GM21576 (cell line): ENCODE data around the gene CEP83.

Source experiments
- ATAC-seq: cut with Tn5 transposase; IDR thresholded peaks from one replicate; pipeline ENCODE4 v1.9.1; 2021; ENCODE audit warnings: mild to moderate bottlenecking, moderate library complexity; ENCODE audit not compliant: unreplicated experiment

Gene CEP83

DNA sequence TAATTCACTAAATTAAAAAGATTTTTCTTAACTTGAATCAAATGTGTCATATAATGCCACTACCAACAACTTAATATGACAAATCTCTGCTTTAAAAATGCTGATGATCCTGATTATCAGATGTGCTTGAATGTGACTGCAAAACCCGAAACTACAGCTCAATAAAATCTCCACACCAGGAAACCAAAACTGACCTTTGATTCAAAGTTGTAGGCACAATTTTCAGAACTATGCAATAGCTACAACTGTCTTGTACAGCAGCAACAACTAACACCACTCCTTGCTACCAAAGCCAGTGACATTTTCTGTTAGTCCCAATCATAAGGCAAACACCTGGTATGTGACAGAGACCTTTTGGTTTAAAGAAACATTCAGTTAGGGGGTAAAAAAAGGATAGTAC is 147.3 kb downstream of the CEP83 start:
- no peak for ATAC-seq

GRCh38 chr12:94309373-94309772 is 150.3 kb downstream of the CEP83 start:
- peak; percentile 73 for ATAC-seq

DNA sequence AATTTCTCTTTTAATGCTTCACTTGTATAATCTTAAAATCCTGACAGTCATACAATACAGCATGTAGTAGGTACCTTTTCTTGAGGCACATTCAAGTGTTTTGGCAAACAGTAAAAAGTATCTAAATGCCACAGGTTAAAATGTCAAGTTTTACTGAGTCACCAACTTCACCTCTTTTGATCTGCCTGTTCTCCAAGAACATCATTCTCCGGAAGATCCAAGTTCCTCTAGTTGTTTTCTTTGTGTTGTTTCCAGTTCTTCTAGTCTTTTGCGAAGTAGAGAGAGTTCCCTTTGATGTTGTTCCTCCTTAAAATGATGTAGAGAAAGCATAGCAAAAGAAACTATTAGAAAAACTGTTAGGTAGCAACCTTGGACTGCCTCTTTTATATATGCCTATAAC is 151.1 kb downstream of the CEP83 start:
- no peak for ATAC-seq

- ATAC-seq = peak; percentile 47
These were observed 154.3 kb downstream of the CEP83 start for GRCh38 chr12:94305130-94305957.

GRCh38 chr12:94304566-94305061 is 155.1 kb downstream of the CEP83 start:
- ATAC-seq = no peak

DNA sequence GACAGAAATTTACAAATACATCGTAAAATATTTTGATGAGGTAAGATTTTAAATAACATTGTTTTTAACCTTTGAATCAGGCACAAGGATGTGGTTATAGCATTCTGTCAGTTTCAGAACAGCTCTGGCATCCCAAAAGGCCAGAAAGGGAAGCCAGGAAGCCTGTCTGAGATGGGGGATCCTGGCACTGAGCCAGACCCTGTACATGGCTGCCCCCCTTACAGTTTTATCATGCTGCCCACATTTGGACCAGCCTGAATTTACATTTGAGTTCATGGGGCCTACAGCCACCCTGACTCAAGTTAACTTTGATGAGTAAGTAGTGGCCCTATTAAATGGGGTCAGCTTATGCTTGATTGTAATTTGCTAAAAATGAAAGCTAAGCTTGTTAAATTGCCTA is 155.7 kb downstream of the CEP83 start:
- ATAC-seq = no peak

GRCh38 chr12:94299846-94300245 is 159.8 kb downstream of the CEP83 start:
- no peak for ATAC-seq

DNA sequence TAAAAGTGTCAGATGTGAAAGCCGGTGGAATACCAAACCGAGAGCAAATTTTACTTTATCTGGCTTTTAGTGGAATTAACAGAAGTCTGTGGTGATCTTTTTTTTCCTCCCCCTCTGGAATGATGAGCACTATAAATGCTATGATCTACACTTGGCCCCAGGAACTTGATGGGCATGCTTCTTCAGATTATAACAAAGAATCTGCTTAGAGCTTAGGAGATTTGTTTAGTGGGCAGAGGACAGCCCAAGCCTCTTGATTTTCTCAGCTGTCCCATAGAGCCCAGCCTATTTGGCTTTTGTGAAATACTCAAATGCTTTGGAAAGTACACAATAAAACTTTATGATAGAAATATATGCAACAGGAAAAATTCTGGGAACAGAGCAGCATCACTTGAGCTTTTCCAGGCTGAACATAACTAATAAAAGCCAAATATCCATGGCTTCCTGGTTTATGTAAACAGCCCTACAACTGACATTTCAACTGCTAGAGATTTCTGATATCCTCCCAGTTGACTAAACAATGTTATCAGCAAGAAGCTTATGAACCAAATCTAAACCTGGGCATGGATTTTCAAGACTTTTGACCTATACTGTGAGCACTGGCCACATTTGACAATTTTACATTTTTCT is 161.7 kb downstream of the CEP83 start:
- no peak for ATAC-seq

DNA sequence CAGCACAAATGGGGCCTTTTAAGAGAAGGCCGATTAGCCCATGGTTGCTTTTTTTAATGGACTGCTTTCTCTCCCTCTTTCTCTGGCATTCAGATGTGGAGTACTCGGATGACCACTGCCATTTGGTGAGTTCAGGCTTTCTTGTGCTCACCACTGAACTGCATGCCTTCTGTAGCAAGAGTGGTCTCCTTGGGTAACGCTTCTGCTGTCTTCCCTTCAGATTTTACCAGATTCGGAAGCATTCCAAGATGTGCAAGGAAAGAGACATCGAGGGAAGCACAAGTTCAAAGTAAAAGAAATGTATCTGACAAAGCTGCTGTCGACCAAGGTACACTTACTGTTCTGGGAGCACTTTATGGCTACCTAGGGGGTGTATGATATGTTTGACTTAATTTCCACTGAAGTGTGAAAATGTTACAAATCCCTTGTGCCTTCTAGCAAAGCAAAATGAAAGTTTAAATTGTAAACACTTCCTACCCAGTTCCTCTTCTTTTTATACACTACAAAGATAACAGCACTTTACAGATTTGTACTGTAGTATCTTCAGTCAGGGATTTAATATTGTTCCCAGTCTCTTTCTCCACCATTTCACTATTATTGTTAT is 162.5 kb downstream of the CEP83 start:
- ATAC-seq = no peak

DNA sequence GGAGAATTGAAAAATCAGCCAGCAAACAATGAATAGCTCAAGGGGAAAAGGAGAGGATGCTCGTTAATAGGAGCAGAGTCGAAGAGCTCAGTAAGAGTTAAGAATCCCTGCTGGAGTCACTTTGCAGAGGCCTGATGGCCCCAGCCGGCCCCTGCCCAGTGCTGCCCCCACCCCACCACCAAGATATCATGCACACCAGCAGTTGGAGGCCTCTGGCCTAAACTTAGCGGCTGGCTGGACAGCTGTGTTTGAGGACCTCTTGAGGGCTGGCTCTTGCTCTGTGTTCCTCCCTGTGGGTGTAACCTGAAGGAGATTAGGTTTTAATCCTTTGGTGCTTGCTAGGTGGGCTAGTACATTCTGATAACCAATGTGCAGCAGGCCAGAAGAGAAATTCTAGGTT is 169.3 kb downstream of the CEP83 start:
- ATAC-seq = no peak

DNA sequence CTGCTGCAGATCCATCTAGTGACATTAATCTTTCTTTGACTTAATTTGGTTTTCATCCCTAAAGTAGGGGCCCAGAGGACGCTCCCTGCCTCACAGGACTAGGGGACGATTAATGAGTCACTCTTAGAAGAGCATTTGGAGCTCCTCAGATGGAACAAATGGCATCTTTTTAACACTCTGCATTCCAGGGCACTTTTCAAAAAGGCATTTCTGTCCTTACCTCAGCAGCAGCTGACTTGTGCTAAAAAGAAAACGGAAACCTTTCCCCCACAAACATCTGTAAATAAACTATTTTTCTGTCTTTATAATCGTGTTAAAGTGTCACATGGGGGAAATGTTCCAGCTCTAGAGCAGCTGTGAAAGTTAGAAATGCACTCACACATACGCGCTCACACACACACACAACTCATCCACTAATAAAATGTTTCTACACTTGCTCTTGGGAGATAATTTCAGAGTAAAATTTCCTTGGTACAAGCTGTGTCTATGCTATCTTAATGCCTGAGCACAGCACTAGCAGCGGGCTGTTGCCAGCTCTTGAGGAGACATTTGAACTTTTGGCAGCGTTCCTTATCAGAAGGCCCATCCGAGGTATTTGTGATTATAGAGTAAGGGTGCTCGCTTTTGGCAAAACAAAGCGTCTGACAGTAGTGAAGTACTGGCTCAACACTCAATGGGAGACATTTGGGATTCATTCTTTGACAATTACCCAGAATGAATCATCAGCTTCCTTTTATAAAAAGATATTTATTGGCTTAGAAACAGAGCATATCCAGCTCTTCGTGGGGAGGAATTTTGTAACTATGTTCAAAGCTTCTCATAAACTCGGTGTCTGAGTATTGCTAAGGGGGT is 170.0 kb downstream of the CEP83 start:
- ATAC-seq = no peak

DNA sequence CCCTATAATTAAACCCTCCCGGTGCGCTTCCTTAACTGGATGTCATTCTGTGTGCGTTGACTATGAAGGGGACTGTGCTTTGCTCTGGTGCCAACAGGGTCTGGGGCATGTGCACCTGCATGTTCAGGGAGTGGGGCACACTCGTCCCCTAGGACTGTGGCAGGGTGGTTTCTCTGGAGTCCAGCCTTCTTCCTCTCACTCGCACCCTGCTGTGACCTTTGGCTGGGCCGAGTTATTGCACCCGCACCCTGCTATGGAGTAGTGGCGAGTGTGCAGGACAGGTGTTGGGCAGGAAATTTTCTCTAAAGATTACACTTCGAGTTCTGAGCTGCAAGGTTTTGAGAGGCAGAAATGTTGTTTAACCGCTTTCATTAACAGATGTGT is 172.4 kb downstream of the CEP83 start:
- no peak for ATAC-seq

DNA sequence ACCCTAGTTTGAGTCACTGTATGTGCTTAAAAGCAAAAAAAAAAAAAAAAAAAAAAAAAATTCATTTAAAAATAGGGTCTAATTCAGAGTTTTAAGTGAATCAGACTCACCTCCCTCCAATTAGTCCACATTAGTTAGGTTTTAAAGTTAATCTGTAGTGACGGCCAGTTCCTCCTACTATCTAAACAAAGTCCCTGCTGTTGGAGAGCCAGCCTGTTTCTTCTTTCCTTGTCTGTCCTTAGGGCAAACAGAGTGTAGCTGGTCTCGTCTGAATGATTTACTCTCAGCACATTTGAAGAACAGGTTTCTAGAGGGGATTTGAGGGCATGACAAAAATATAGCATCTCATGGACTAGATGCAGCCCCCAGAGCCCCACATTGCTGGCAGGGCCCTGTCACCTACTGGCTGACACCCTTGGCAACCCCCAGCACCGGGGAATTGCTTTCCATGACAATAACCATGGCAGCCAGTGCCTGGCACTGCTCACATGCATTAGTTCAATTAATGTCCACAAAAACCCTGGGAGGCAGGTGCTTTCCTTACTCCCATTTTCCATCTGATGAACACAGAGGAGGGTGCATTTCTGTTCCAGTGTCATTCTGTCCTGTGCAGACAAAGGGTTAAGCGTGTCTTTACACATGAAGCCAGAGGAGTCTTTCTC is 173.0 kb downstream of the CEP83 start:
- ATAC-seq = no peak

DNA sequence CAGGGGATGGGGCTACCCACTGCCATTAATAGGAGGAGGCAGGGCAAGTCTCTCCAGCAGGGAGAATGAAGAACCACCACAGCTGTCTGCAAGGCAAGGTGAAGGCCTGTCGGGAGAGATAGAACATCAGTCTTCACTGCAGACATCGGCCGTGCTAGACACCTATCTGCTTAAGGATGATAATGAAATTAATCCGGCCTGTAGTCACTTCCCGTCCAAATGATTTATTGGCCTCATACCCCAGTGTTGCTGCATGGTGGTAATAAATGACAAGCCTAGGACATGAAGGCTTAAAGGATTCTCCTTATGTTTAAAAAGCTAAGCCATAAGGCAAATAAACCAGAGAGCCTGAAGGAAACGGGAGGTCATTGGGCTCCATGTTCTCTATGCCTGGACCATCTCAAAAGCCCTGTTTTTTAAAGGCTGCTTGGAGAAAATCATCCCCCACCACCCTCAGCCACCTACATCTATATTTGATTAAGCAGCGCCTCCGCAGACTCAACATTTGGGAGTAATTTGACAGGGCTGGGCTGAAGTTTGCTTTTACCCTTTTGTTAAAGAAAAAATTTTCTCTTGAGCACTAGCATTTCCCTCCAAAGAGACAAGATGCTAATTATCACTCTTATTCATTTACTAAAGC is 173.6 kb downstream of the CEP83 start:
- ATAC-seq = no peak

DNA sequence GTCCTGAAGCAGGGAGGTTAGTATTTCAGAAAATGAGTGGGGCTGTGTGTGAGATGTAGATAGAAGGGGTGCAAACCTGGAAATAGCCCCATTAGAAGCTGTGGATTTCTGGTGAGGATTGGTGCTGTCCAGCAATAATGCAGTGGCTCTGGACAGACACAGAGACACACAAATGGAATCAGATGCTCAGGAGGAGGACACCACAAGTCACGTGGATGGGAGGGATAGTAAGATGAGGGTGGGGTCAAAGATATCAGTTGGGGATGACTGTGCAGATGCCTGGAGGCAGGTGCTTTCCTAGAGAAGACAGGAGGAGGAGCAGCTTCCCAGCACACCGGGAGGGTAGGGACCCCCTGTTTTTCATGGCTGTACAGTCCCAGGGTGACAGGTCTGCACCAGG is 174.8 kb downstream of the CEP83 start:
- no peak for ATAC-seq

GRCh38 chr12:94284046-94284445 is 175.6 kb downstream of the CEP83 start:
- no peak for ATAC-seq

DNA sequence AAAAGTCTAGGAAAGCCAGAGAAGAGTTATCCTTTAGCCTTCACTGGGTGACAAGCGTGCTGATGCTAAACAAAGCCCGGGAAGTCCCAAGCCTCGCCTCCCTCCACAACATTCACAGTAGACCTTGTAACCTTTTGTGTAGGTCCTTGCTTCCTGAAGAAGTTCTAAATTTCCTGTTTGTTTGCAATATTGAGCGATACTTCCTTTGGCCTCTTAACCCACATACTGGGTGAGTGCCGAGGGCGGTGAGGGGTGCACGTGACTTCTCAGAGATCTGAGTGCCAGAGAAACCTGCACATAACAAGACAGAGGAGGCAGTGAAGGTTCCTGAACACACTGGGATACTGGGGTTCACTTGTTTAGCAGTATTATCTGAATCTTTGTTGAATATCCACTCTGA is 177.0 kb downstream of the CEP83 start:
- ATAC-seq = no peak

- no peak for ATAC-seq
These were observed 179.6 kb downstream of the CEP83 start for GRCh38 chr12:94280063-94280462.

- no peak for ATAC-seq
These were observed 182.2 kb downstream of the CEP83 start for GRCh38 chr12:94277426-94278000.

GRCh38 chr12:94276725-94277124 is 182.9 kb downstream of the CEP83 start:
- no peak for ATAC-seq
